ENCODE results near the gene ALG11.

Gene ALG11

DNA sequence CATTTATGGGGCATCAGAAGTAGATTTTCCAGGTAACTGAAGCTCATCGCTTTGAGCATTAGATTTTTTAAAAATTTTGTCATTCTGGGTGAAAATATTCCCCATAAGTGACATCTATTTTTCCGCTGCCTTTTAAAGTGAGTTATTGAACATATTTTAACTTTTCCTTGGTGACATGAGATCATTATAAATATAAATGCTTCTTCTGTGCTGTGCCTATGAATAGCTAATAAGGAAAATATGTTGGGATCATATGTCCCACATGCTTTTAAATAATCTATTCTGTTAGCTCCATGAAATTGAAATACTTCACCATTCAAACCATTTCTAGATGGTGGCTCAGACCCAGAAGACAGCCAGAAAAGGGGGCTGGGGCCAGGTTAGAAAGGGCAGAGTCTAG lies 15.0 kb upstream of the ALG11 start:
- DNase-seq (ENCODE audit: low spot score), result no peak

DNA sequence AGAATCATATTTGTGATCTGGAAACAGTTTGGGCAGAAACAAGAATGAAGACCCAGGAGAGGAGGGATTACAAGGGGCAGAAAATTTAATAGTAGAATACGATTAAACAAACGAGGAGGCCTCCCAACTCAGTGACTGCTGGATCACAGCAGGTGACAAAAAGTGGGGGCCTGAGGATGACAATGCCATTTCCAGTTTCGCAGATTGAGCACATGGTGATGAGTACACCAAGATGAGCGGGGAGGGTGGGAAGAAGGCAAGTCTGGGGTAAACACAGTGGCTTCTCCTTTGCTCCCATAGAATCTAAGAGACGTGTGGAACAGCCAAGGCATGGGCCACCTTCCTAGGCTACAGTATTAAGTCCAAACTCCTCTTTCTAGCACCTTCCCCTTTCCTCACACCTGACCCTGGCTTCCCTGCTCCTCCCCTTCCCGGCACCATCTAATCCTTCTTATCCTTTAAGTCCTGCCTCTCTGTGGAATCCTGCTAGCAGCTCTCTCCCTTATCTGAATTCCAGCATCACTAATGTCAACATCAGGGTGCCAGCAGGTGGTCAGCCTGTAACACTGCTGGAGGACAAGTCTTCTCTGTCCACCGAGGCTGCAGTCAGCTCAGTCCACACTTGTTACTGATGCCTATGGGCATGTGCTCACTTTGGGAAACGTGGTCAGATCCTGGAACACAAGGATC lies 14.4 kb upstream of the ALG11 start:
- DNase-seq (ENCODE audit: low spot score), result no peak

DNA sequence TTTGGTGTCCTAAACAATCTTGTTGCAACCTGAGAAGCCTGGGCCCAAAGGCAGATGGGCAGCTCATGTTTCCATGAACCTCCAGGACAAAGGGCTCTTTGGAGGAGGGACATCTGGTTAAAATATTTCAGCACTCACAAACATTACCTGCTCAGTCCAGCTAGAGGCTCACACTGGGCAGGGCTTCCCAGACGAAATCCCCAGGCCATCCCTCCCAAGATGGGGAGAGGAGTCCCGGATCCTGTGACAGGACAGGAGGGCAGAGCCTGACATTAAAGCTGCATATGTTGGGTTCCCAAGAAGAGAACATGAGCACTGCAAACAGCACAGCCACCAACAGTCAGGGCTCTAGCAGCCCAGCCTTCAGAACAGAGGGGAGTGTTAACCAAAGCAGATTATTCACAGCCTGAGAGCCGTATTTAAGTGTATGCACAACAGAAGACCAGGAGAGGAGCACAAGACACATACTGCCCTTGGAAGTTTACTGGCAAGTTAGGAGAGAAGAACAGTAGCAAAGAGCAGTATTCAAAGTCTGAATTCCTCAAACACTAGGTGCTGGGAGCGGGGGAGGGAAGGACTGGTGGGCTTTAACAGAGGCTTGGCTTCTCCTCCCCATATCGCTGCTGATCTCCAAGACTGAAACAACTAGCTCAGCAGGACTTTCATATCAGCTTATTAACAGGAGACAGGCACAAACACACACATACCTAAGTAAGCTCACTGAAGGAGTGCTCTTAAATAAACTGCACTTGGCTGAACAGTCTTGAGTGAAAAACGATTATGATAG lies 13.3 kb upstream of the ALG11 start:
- DNase-seq (ENCODE audit: low spot score), result no peak

DNA sequence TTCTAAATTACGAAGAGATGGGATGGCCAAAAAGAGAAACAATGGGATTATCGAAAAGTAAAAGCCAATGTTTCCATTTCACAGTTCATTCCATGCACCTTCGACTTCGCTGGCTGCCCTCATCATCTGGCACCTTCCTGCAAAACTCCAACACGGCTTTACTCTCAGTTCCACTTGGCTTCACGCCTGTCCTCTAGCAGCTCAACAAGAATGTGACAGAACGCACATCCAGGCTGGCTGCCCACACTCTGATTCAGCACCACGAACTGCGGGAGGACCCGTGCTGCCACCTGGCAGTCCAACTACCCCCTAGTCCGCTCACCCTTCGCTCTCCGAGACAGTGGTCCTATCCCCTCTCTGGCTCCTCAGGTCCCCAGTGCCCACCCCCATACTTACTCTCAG lies 12.7 kb upstream of the ALG11 start:
- DNase-seq (ENCODE audit: low spot score), result peak; percentile 74

DNA sequence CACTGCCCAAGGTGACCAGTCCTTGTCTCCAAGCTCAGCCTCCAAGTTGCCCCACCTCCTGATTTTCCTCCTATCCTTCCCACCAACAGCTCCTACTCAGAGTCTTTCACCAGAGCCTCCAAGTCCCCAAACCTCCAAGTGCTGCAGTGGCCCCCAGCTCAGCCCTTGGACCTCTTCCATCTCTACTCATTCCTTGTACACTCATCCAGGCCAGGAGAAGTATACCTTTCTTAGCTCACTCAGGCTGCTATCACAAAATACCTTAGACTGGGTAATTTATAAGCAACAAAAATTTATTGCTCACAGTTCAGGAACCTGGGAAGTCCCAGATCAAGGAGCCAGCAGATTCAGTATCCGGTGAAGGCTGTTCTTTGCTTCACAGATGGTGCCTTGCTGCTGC lies 12.3 kb upstream of the ALG11 start:
- DNase-seq (ENCODE audit: low spot score), result no peak

DNA sequence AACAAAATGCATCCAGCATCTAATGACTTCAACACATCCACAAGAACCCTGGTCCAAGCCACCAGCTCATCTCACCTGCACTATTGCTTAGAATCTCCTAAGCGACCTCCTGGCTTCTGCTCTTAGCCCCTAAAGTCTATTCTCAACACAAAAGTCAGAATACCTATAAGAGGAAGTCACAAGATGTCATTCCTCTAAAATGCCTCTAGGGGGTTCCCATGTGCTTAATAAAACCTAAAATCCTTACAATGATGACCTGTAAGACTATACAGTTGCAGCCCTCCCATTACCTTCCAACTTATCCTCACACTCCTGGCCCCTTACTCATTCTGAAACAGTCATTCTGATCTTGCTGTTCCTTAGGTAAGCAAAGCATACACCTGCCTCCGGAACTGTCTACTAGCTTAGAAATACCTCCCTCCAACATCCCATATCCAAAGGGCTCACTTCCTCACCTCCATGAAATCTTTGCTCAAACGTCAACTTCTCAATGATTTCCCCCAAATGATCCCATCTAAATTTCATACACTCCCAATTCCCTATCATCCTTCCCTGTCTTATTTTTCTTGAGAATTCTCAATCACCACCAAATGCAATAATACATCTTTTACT lies 11.0 kb upstream of the ALG11 start:
- peak; percentile 53 for DNase-seq (ENCODE audit: low spot score)

DNA sequence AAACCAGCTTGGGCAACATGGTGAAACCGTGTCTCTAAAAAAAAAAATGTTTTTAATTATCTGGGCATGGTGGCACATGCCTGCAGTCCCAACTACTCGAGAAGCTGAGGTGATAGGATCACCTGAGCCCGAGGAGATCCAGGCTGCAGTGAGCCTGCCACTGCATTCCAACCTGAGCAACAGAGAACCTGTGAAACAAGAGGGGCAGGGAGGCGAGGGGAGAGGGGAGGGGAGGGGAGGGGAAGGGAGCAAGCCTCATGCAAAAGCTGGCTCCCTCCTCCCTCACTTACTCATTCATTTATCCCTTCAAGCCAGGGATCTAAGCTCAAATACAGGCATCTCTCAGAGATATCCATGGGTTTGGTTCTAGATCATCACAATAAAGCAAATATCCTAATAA lies 9.8 kb upstream of the ALG11 start:
- no peak for DNase-seq (ENCODE audit: low spot score)

DNA sequence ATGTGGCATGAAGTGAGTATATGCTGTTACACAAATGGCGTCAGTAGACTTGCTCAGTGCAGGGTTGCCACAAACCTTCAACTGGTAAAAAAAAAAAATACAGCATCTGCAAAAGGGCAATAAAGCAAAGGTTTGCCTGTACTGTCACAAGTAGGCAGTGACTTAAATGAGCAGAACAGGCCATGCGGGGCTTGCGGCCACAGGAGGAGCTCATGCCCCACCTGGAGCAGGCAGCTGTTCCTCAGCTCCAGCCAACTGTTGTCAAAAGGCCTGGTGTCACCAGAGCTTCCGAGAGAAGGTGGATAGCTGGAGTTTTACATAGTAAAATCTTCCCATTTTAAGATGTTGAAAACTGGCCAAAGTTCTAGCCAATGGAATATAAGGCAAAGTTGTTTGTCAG lies 8.7 kb upstream of the ALG11 start:
- DNase-seq (ENCODE audit: low spot score), result peak; percentile 80

DNA sequence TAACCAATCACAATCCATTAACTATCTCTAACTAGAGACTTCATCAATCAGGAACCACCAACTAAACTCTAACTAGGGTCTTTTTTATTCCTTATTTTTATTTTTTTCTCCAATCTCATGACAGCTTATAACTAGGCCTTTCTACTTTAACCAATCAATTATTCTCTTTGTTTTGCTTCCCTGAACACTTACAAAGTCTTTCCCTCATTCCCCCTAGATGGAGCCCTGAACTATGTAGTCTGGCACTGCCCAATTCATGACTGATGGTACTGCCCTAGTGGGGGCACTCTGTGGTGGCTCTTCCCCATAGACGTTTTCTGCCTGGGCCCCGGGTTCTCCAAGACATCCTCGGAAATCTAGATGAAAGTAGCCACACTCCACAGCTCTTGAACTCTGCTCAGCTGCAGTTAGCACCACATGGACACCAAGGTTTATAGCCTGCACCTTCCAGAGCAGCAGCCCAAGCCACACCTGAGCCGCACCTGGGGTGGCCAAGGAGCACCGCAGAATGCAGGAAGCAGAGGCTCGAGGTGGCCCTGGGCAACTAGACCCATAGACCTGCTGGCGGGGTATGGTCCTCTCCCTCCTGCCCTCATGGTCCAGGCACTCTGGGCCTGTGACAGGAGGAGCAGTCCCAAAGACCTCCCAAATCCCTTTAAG lies 7.6 kb upstream of the ALG11 start:
- no peak for DNase-seq (ENCODE audit: low spot score)

DNA sequence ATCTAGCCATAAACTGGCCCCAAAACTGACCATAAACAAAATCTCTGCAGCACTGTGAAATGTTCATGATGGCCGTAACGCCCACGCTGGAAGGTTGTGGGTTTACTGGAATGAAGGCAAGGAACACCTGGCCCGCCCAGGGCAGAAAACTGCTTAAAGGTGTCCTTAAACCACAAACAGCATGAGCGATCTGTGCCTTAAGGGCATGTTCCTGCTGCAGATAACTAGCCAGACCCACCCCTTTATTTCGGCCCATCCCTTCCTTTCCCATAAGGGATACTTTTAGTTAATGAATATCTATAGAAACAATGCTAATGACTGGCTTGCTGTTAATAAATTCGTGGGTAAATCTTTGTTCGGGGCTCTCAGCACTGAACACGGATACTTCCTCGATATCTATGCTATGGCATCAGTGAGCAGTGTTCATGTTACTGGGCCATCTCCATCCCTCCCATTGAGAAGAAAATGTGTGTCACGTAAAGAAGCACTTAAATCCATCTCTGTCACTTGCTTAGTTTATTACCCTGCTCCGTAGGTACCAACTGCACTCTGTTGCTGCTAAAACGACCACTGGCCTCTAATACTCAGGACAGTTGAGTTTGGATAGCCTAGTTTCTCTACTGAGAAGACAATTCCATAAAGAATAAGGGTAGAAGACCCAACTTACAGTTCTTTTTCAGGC lies 6.2 kb upstream of the ALG11 start:
- no peak for DNase-seq (ENCODE audit: low spot score)

DNA sequence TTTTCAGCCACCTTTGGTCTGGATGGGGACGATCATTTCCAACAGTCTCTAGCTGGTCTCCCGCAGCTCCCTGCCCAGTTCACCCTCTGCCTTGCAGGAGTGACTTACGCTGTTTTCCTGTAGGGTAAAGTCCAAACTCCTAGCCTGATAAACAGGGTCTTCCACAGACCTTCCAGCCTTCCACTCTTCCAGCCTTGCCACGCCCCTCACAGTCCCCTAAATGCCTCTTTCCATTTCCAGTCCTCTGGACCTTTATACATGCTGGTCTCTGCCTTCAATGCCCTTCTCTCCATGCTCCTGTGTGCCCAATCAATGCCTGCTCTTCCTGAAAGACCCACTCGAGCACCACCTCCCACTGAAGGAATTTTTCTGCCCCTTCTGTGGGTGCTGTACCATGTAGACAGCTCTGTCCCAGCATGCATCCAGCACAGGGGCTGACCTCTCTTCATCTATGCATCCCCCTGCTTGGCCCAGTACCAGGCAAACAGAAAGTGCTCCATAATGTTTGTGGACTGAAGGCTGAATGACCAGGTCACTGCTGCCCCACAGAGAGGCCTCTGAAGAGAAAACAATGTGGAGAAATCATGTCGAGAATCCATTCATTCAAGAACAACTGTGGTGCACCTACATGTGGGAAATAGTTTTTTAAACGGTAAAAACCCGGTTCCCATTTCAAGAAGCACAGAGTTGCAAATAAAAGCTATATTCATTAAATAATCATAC lies 5.5 kb upstream of the ALG11 start:
- DNase-seq (ENCODE audit: low spot score), result no peak

DNA sequence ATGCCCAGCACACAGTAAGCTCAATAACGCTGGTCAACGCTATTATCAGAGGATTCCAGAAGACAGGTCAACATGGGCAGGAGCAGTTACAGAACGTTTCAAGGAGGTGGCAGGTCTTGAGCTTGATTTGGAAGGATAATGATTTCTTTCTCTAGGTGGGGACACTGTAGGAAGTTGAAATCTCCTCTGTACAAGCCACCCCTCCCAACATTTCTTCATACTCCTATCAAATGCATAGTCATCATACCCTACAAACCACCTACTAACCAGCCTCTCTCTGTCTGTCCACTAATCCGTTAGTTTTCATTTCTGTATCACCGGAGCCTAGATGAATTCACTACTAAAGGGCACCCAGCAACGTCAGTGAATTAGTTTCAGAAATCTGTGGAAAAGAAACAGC lies 2.3 kb upstream of the ALG11 start:
- no peak for DNase-seq (ENCODE audit: low spot score)

DNA sequence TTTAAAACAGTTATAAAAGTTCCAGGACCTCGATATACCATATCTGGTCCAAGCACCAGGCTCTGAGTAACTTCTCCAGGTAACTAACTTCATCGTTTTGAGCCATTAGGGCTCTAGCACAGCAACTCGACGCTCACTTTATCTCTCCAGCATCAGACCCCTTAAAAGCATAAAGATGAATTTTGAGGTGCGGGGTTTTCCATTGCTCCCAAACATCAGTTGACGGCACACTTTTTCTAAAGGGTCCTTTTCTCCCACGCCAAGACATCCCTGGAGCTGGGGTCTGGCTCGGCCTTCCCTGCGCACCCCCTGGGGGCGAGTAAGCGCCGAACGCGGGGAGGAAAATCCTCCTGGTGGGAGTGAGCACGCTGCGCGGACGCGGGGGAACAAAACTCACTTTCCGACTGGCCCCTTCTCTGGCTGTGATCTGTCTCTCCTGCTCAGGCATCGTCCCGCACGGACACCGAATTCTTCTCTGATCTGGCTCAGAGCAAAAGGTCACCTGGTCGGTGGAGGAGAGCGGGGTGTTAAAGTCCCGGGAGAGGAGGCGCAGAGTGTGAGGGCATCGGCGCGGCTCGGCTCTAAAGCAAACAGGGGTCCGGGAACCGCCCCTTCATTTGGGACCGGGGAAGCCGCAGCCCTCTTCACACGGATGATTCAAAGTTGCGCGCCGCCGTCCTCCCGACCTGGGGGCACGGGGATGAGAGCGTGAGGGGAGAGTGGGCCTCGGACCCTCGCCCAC lies 1.1 kb upstream of the ALG11 start, which contains the start of gene ATP7B:
Gene ATP7B, minus strand, starts transcription at position 561 of the 742 bp plus-strand sequence. Its CDS starts 113 bp downstream, at position 448.
- peak; percentile 31 for DNase-seq (ENCODE audit: low spot score)

DNA sequence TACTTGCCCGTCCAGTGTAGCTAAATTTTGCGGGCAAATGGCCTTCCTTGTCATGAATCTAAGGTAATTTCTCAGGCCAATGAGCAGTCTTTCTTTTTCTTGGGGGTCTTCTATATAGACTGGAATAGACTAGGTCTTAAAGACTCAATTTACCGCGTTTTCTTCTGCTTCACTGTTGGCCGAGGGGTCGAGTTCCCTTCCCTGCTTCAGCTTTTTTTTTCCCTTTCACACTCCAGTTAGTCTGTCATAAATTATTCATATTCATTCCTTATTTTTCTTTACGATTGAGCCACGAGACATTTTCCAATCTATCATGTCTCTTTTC lies 276 bp downstream of the ALG11 start:
- DNase-seq (ENCODE audit: low spot score), result no peak

DNA sequence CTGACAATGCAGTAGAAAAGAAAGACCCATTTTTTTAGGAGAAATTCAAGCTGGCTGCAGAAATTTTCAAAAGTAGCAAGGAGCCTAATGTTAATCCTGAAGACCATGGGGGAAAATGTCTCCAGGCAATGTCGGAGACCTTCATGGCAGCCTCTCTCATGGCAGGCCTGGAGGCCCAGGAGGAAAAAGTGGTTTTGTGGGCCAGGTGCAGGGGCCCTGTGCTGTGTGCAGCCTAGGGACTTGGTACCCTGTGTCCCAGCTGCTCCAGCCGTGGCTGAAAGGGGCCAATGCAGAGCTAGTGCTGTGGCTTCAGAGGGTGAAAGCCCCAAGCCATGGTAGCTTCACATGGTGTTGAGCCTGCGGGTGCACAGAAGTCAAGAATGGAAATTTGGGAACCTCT lies 4.1 kb downstream of the ALG11 start:
- no peak for DNase-seq (ENCODE audit: low spot score)

DNA sequence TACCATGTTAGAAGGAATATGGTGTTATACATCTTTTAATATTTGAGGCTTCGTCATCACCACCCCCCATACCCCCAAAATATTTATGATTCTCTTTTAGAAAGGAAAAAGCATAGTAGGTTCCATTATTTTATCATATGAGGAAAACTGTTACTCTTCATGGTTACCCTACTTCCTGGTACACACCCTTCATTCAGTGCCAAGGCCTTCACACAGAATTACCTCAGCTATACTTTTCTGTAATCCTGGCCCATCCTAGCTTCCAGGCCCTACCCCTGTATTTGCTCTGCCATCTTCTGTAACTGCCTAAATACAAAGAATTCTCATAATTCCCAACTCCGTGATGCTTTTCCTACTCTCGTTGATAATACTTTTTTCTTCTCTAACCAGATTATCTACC lies 8.0 kb downstream of the ALG11 start:
- no peak for DNase-seq (ENCODE audit: low spot score)

DNA sequence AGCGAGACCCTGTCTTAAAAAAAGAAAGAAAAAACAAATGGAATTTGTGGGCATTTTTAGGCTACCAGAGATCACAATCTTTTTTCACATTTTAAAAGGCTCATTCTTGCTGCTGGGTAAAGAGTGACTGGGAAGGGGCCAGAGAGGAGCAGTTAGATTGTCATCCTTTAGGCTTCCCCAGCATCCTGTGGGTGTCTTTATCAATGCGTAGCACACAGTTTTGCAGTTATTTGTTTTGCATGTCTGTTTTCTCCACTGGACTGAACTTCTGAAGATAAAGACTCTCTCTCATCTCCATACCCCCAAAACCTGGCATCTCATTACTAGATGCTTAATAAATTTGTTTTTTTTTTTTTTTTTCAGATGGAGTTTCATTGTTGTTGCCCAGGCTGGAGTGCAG lies 10.2 kb downstream of the ALG11 start:
- no peak for DNase-seq (ENCODE audit: low spot score)

DNA sequence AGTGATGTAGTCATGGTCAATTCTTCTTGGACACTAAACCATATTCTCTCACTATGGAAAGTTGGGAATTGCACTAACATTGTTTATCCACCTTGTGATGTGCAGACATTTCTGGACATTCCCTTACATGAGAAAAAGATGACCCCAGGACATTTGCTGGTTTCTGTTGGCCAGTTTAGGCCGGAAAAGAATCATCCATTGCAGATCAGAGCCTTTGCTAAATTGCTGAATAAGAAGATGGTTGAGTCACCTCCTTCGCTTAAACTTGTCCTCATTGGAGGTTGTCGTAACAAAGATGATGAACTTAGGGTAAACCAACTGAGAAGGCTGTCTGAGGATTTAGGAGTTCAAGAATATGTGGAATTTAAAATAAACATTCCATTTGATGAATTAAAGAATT lies 12.3 kb downstream of the ALG11 start, which contains the start of gene UTP14C:
Gene UTP14C, plus strand, starts transcription at position 211 of the 400 bp plus-strand sequence. CDS start 4,114 bp downstream, outside the sequence.
- no peak for DNase-seq (ENCODE audit: low spot score)

DNA sequence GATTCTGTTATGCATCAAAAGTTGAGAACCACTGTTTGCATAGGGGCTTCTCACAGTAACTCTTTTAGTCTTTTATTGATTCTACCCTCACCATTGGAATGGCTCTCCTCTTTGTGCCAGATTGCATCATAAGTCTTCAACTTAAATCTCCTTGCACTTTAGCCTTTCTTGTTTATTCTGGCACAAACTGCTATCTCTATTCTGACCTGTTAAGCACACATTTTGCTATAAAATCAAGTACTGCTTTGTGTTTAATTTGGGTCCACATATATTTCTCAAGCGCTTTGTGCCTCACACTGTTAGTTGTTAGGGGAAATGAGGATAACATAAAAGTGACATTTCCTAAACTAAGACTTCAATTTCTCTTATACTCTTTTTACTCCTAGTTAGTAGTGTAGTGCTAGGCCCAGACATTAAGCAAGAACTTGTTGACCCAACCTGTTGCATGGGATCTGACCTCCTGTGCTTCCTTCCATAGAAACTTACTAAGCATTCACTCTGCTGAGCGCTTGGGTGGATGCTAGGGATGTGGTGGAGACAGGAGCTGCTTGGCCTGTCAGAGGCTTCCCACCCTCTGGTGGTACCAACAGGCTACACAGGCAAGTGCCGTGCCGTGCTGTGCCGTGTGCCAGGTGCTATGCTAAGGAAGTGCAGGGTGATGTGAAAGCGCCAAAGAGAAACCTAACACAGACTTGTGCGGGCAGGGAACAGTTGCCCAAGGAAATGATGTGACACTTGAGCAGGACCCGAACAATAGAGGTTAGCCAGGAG lies 13.5 kb downstream of the ALG11 start:
- no peak for DNase-seq (ENCODE audit: low spot score)

DNA sequence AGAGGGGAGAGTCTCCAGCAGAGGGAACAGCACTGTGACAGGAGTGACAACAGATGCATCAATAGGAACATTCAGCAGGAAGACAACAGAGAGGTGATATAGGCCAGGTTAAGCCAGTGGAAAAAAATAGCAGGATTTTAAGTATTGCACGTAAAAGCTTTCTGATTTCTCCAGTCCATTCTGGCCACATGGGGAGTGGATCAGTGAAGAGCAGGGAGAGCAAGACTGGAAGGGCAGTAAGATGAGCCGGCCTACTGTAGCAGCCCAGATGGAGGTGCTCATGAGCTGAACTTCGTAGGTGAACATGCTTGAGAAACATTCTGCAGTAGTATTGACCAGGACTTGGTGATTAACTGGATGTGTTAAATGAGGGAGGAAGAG lies 14.0 kb downstream of the ALG11 start:
- DNase-seq (ENCODE audit: low spot score), result no peak
